Sigmoid colon (tissue), 4 donors: ENCODE data around the gene CNOT6.

Experiments used
- EP300 ChIP-seq, 4 donors: sonication (generic); formaldehyde crosslinking; IDR thresholded peaks; one replicate each; pipeline ENCODE4 v1.6.1; 2017; ENCODE audit warnings: antibody characterized with exemption in 4 of 4
- POLR2A ChIP-seq, 2 donors: fragments of 450-650 bp; IDR thresholded peaks; one replicate each; pipeline ENCODE4 v1.6.1; 2016; ENCODE audit warnings: antibody characterized with exemption in 2 of 2, mild to moderate bottlenecking in 2 of 2, moderate library complexity in 2 of 2
- POLR2AphosphoS5 ChIP-seq, 4 donors: sonication (generic); formaldehyde crosslinking; IDR thresholded peaks; one replicate each; pipeline ENCODE4 v1.6.1; 2017; ENCODE audit warnings: antibody characterized with exemption in 4 of 4
- TF ChIP-seq, protein P1 (sequence below), 4 experiments: fragments of 450-650 bp in 3 of 4; fragments of 200-600 bp in 1 of 4; IDR thresholded peaks; one replicate each; pipeline ENCODE4 v1.5.1; 2016 to 2019; ENCODE audit warnings: antibody characterized with exemption in 4 of 4, mild to moderate bottlenecking in 3 of 4, moderate library complexity in 2 of 4

DNA sequence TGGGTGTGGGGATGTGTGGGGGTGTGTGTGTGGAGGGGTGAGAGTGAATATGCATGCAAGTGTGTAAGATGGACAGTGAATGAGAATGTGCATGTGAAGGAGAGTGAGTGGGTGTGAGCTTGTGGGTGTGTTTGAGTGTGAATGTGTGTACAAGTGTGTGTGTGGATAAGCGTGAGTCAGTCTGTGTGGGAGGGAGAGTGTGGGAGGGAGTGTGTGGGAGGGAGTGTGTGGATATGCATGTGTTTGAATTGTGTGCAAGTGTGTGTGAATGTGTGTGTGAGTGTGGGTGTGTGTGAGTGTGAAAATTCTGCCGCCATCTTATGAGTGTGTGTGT, 100.8 kb downstream of the CNOT6 start:
- TF ChIP-seq, protein P1, sequence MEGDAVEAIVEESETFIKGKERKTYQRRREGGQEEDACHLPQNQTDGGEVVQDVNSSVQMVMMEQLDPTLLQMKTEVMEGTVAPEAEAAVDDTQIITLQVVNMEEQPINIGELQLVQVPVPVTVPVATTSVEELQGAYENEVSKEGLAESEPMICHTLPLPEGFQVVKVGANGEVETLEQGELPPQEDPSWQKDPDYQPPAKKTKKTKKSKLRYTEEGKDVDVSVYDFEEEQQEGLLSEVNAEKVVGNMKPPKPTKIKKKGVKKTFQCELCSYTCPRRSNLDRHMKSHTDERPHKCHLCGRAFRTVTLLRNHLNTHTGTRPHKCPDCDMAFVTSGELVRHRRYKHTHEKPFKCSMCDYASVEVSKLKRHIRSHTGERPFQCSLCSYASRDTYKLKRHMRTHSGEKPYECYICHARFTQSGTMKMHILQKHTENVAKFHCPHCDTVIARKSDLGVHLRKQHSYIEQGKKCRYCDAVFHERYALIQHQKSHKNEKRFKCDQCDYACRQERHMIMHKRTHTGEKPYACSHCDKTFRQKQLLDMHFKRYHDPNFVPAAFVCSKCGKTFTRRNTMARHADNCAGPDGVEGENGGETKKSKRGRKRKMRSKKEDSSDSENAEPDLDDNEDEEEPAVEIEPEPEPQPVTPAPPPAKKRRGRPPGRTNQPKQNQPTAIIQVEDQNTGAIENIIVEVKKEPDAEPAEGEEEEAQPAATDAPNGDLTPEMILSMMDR (IDR thresholded peaks at IDR 0.05): no peak
- TF ChIP-seq EP300 (IDR thresholded peaks at IDR 0.05) (no peak), POLR2A (IDR thresholded peaks at IDR 0.05) (no peak), POLR2AphosphoS5 (IDR thresholded peaks at IDR 0.05) (no peak)
